GM12801 (cell line): Measurements from ENCODE around the gene FUCA2.

Source experiments
- CTCF ChIP-seq: IDR thresholded peaks from one replicate; pipeline ENCODE4 v1.5.1; 2011; ENCODE audit warnings: control low read depth; ENCODE audit not compliant: insufficient read length; ENCODE audit errors: extremely low read depth

Gene FUCA2

GRCh38 chr6:143516690-143517446, 5.3 kb upstream of the FUCA2 start:
- no peak for TF ChIP-seq CTCF

- no peak for TF ChIP-seq CTCF
Measured at GRCh38 chr6:143515766-143516355, 4.3 kb upstream of the FUCA2 start.

DNA sequence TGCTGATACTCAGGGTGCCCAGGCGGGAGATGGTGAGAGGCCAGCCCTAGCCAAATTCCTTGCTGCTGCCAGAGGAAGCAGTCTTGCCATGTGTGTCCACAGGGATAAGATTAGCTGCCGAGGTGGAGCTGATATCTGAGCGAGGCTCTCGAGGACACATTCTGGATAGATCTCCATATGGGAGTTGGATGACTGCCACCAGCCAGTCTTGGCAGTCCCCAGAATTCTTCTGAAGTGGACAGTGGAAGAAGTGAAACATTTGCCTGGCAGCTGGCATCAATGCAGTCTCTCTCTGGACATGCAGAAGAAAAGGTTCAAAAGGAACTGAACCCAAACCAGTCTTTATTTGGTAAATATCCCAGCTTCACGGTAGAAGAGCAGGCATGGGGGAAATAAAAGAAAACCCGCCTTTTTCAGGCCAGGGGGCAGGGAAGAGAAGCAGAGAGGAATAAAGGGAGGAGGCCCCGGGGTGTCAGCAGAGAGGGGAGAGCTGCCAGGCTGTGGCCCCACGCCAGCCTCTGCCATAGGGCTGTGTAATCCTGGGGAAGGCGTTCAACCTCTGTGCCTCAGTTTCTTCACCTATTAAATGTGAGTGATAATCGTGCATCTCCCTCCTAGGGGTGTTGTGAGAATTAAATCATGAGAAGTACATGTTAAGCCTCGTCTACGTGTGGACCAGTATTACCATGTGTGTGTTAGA, 3.7 kb upstream of the FUCA2 start:
- no peak for TF ChIP-seq CTCF

DNA sequence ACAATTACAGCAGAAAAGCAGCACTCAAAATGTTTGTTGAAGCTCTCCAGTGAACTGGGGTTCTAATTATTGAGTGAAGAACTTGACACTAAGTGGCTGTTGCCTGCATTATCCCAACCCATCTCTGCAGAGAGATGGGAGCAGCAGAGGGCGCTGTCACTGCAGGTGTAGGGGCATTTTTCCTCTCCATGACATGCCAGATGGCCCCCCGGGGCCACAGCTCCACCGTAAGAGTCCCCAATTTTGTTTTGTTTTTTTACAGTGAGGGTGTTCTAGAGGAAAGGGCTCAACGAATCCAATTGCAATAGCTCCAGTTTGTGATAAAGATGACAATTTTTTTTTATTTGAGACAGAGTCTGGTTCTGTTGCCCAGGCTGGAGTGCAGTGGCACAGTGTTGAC, 1.9 kb upstream of the FUCA2 start:
- TF ChIP-seq CTCF: no peak

GRCh38 chr6:143507358-143508145, 4.0 kb downstream of the FUCA2 start:
- no peak for TF ChIP-seq CTCF

DNA sequence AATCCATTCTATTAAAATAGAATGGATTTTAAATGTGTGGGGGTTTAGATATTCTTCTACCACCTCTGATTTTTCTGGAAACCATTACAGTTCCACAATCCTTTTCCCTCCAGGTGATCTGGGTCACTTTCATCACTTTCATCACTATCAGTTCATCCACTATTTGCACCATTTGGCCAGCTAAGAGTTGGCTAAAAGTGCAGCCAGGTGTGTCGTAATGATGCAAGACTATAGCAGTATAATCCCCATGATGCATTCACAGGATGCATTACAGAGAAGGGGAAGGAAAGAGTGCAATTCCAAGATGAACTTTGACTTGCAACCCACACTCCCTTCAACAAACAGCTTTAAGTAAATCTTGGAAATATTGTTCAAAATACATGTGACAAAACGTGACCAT, 4.9 kb downstream of the FUCA2 start:
- TF ChIP-seq CTCF: no peak

- TF ChIP-seq CTCF: no peak
Measured at GRCh38 chr6:143506199-143506598, 5.3 kb downstream of the FUCA2 start.
